ENCODE results near the gene BROX. TPM values are rescaled to one million over a fixed set of nuclear protein-coding genes. Genes with fewer than 3 reads are reported as not detected.

BROX gene
- total and polyA plus RNA-seq, 2 donors (not counting 3 experiments of a cell fraction or from before 2014, with no cell fraction given) = 7.3 to 39.7 TPM

GRCh38 chr1:222691016-222691415 lies 21.3 kb upstream of the BROX start:
- Histone ChIP-seq H3K9me1 (replicated peaks; ENCODE audit: control insufficient read depth, extremely low read depth, insufficient read depth, low read length) (no peaks in the 10 kb centered on the region), H4K20me1 (replicated peaks; ENCODE audit: control insufficient read depth, extremely low read depth, insufficient read depth, low read length) (no peaks in the 10 kb centered on the region), H3K79me2 (ENCODE audit: control insufficient read depth, insufficient read depth, low read length) (peaks cover 11% of the 10 kb centered on the region), H2AFZ (ENCODE audit: low read depth, low read length) (no peak overlapping the region), H3K27ac (ENCODE audit: insufficient read depth, low read depth, low read length) (no peak overlapping the region), H3K4me3 (replicated peaks in 1 of 3; ENCODE audit: insufficient read depth in 1 of 3, low read depth in 1 of 3, low read length in 3 of 3) (no peak overlapping the region), H3K4me2 (ENCODE audit: insufficient read depth, low read length) (no peak overlapping the region), H3K9me3 (replicated peaks; ENCODE audit: control insufficient read depth, insufficient read depth, low read length) (no peaks in the 10 kb centered on the region), H3K9ac (replicated peaks; ENCODE audit: extremely low read depth, insufficient read depth, low read length) (no peak overlapping the region), H3K36me3 (ENCODE audit: control insufficient read depth in 2 of 2, extremely low read depth in 1 of 2, insufficient read depth in 2 of 2, low read length in 2 of 2) (peaks cover 4 to 6% of the 10 kb centered on the region in 2 experiments), H3K27me3 (ENCODE audit: control insufficient read depth in 2 of 2, insufficient read depth in 2 of 2, low read length in 2 of 2) (no peaks in the 10 kb centered on the region), H3K4me1 (ENCODE audit: control insufficient read depth, extremely low read depth, insufficient read depth, low read length) (peaks cover 3% of the 10 kb centered on the region)
- DNase-seq (ENCODE audit: low read depth, low spot score) (no peak), FAIRE-seq (no peak)
- dilution Hi-C loops (cut with MboI; ENCODE audit: extremely low pct_ligation_motif_present, low sequenced_read_pairs) = no loop called here
- no TSS peak for BruUV-seq (replicated peaks)
- intact Hi-C loops (cut with micrococcal nuclease) = no loop called here
- ChIA-PET POLR2A (no interaction called here), CTCF (no interaction called here)
- no peak for TF ChIP-seq POLR2A (IDR thresholded peaks at IDR 0.05; ENCODE audit: low read depth, low read length)
- no peak for TF ChIP-seq EZH2 (IDR thresholded peaks at IDR 0.05; ENCODE audit: borderline replicate concordance, low read depth, low read length, severe bottlenecking)
- TF ChIP-seq, protein P1, sequence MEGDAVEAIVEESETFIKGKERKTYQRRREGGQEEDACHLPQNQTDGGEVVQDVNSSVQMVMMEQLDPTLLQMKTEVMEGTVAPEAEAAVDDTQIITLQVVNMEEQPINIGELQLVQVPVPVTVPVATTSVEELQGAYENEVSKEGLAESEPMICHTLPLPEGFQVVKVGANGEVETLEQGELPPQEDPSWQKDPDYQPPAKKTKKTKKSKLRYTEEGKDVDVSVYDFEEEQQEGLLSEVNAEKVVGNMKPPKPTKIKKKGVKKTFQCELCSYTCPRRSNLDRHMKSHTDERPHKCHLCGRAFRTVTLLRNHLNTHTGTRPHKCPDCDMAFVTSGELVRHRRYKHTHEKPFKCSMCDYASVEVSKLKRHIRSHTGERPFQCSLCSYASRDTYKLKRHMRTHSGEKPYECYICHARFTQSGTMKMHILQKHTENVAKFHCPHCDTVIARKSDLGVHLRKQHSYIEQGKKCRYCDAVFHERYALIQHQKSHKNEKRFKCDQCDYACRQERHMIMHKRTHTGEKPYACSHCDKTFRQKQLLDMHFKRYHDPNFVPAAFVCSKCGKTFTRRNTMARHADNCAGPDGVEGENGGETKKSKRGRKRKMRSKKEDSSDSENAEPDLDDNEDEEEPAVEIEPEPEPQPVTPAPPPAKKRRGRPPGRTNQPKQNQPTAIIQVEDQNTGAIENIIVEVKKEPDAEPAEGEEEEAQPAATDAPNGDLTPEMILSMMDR (IDR thresholded peaks at IDR 0.05; ENCODE audit: extremely low read depth in 1 of 2, insufficient read depth in 1 of 2, low read depth in 1 of 2, low read length in 2 of 2) = no peak
- no peak for TF ChIP-seq MYC (IDR thresholded peaks at IDR 0.05; ENCODE audit: low read depth, low read length)

GRCh38 chr1:222694927-222695326 lies 17.4 kb upstream of the BROX start:
- TF ChIP-seq, protein P1 (IDR thresholded peaks at IDR 0.05; ENCODE audit: extremely low read depth in 1 of 2, insufficient read depth in 1 of 2, low read depth in 1 of 2, low read length in 2 of 2) = no peak
- no peak for TF ChIP-seq GATA2 (IDR thresholded peaks at IDR 0.05; ENCODE audit: insufficient read depth, insufficient read length, low read depth, low read length)
- no peak for TF ChIP-seq EZH2 (IDR thresholded peaks at IDR 0.05; ENCODE audit: borderline replicate concordance, low read depth, low read length, severe bottlenecking)
- TF ChIP-seq MAX (IDR thresholded peaks at IDR 0.05; ENCODE audit: insufficient read depth, insufficient read length) = no peak
- no peak for TF ChIP-seq JUN (IDR thresholded peaks at IDR 0.05; ENCODE audit: borderline replicate concordance, insufficient read depth, insufficient read length, low read depth)
- Histone ChIP-seq H4K20me1 (replicated peaks; ENCODE audit: control insufficient read depth, extremely low read depth, insufficient read depth, low read length) (no peaks in the 10 kb centered on the region), H3K36me3 (ENCODE audit: control insufficient read depth in 2 of 2, extremely low read depth in 1 of 2, insufficient read depth in 2 of 2, low read length in 2 of 2) (peaks cover 0 to 4% of the 10 kb centered on the region in 2 experiments), H3K4me2 (ENCODE audit: insufficient read depth, low read length) (no peak overlapping the region), H3K4me3 (replicated peaks in 1 of 3; ENCODE audit: insufficient read depth in 1 of 3, low read depth in 1 of 3, low read length in 3 of 3) (no peak overlapping the region), H3K9ac (replicated peaks; ENCODE audit: extremely low read depth, insufficient read depth, low read length) (no peak overlapping the region), H2AFZ (ENCODE audit: low read depth, low read length) (no peak overlapping the region), H3K9me3 (replicated peaks; ENCODE audit: control insufficient read depth, insufficient read depth, low read length) (no peaks in the 10 kb centered on the region), H3K27ac (ENCODE audit: insufficient read depth, low read depth, low read length) (no peak overlapping the region), H3K4me1 (ENCODE audit: control insufficient read depth, extremely low read depth, insufficient read depth, low read length) (peaks cover 3% of the 10 kb centered on the region), H3K27me3 (ENCODE audit: control insufficient read depth in 2 of 2, insufficient read depth in 2 of 2, low read length in 2 of 2) (no peaks in the 10 kb centered on the region), H3K9me1 (replicated peaks; ENCODE audit: control insufficient read depth, extremely low read depth, insufficient read depth, low read length) (no peaks in the 10 kb centered on the region), H3K79me2 (ENCODE audit: control insufficient read depth, insufficient read depth, low read length) (peaks cover 32% of the 10 kb centered on the region)
- ChIA-PET POLR2A (no interaction called here), CTCF (interaction anchor here (1.2 kb wide), 1 partner anchor 10 kb away, joined by 4 read pairs; no protein-coding TSS in a partner anchor)
- dilution Hi-C loops (cut with MboI; ENCODE audit: extremely low pct_ligation_motif_present, low sequenced_read_pairs) (no loop called here), intact Hi-C loops (cut with micrococcal nuclease) (no loop called here)
- FAIRE-seq = no peak
- BruUV-seq (replicated peaks) = no TSS peak
- no peak for DNase-seq (ENCODE audit: low read depth, low spot score)

Measured in endothelial cell of umbilical vein (primary cell).